H9 (cell line): ENCODE measurements around the gene ERC1. TPM values are rescaled to one million over a fixed set of nuclear protein-coding genes. Genes with fewer than 3 reads are reported as not detected.

Experiments
- DNase-seq: peaks from one replicate; pipeline ENCODE4 v3.0.0-alpha.2; 2017
- H2AFZ ChIP-seq: one replicate; pipeline ENCODE4 v1.6.1; 2013; ENCODE audit warnings: mild to moderate bottlenecking, low read length, control low read depth, moderate library complexity
- H2AK5ac ChIP-seq: 2 replicates; pipeline ENCODE4 v1.6.1; 2013; ENCODE audit warnings: low read length, control low read depth, mixed read lengths; ENCODE audit not compliant: insufficient read length
- H2BK120ac ChIP-seq: one replicate; pipeline ENCODE4 v1.6.1; 2013; ENCODE audit warnings: low read depth, mild to moderate bottlenecking, low read length, control low read depth, inconsistent platforms; ENCODE audit not compliant: poor library complexity, severe bottlenecking
- H2BK12ac ChIP-seq: 2 replicates; pipeline ENCODE4 v1.6.1; 2013; ENCODE audit warnings: low read length, control low read depth, mixed read lengths, low read depth; ENCODE audit not compliant: insufficient read length
- H2BK15ac ChIP-seq: 2 replicates; pipeline ENCODE4 v1.6.1; 2013; ENCODE audit warnings: low read depth, low read length, control low read depth
- H2BK20ac ChIP-seq: one replicate; pipeline ENCODE4 v1.6.1; 2013; ENCODE audit warnings: low read depth, mild to moderate bottlenecking, low read length, control low read depth, inconsistent platforms; ENCODE audit not compliant: poor library complexity, severe bottlenecking
- H2BK5ac ChIP-seq: 2 replicates; pipeline ENCODE4 v1.6.1; 2013; ENCODE audit warnings: low read length, control low read depth, mixed read lengths; ENCODE audit not compliant: insufficient read length
- H3K14ac ChIP-seq: 2 replicates; pipeline ENCODE4 v1.6.1; 2013; ENCODE audit warnings: low read length, control low read depth; ENCODE audit not compliant: insufficient read depth
- H3K18ac ChIP-seq: 2 replicates; pipeline ENCODE4 v1.6.1; 2013; ENCODE audit warnings: low read depth, mild to moderate bottlenecking, mixed read lengths, low read length, control low read depth; ENCODE audit not compliant: insufficient read length
- H3K23ac ChIP-seq: 2 replicates; pipeline ENCODE4 v1.6.1; 2013; ENCODE audit warnings: low read length, control low read depth, mixed read lengths, low read depth; ENCODE audit not compliant: insufficient read length
- H3K23me2 ChIP-seq: 2 replicates; pipeline ENCODE4 v1.6.1; 2013; ENCODE audit warnings: low read depth, mild to moderate bottlenecking, mixed read lengths, low read length, control low read depth; ENCODE audit not compliant: insufficient read length, poor library complexity, severe bottlenecking
- H3K27ac ChIP-seq: 2 replicates; pipeline ENCODE4 v1.5.1; 2013; ENCODE audit warnings: low read length, control low read depth, mixed read lengths, low read depth; ENCODE audit not compliant: insufficient read length
- H3K27me3 ChIP-seq: 2 replicates; pipeline ENCODE4 v1.6.1; 2013; ENCODE audit warnings: low read length, control low read depth, inconsistent platforms; ENCODE audit not compliant: insufficient read depth
- H3K4ac ChIP-seq: 2 replicates; pipeline ENCODE4 v1.6.1; 2013; ENCODE audit warnings: low read depth, mild to moderate bottlenecking, control low read depth, inconsistent platforms, low read length, moderate library complexity
- H3K4me1 ChIP-seq: 2 replicates; pipeline ENCODE4 v1.6.1; 2013; ENCODE audit warnings: low read length, control low read depth, inconsistent platforms; ENCODE audit not compliant: insufficient read depth
- H3K4me2 ChIP-seq: 2 replicates; pipeline ENCODE4 v1.6.1; 2013; ENCODE audit warnings: low read length, control low read depth, mixed read lengths; ENCODE audit not compliant: insufficient read length, insufficient read depth
- H3K56ac ChIP-seq: 2 replicates; pipeline ENCODE4 v1.6.1; 2013; ENCODE audit warnings: low read depth, mild to moderate bottlenecking, mixed read lengths, low read length, control low read depth; ENCODE audit not compliant: insufficient read length
- H3K79me1 ChIP-seq: 2 replicates; pipeline ENCODE4 v1.6.1; 2013; ENCODE audit warnings: low read depth, mild to moderate bottlenecking, moderate library complexity, low read length, control low read depth, inconsistent platforms; ENCODE audit not compliant: insufficient read depth, poor library complexity, severe bottlenecking
- H3K79me2 ChIP-seq: 2 replicates; pipeline ENCODE4 v1.6.1; 2013; ENCODE audit warnings: low read length, control low read depth, inconsistent platforms; ENCODE audit not compliant: insufficient read depth
- H3K9ac ChIP-seq: 2 replicates; pipeline ENCODE4 v1.6.1; 2013; ENCODE audit warnings: low read length, control low read depth, mixed read lengths; ENCODE audit not compliant: insufficient read length; ENCODE audit errors: extremely low read depth
- H3K9me3 ChIP-seq: one replicate; pipeline ENCODE4 v1.6.1; 2013; ENCODE audit warnings: low read depth, low read length, inconsistent platforms; ENCODE audit not compliant: control insufficient read depth
- H3T11ph ChIP-seq: one replicate; pipeline ENCODE4 v1.6.1; 2013; ENCODE audit warnings: mild to moderate bottlenecking, low read length, control low read depth, inconsistent platforms
- H4K20me1 ChIP-seq: one replicate; pipeline ENCODE4 v1.6.1; 2013; ENCODE audit not compliant: control insufficient read depth, insufficient read length, insufficient read depth
- H4K5ac ChIP-seq: 2 replicates; pipeline ENCODE4 v1.6.1; 2013; ENCODE audit warnings: low read depth, mild to moderate bottlenecking, mixed read lengths, low read length, control low read depth; ENCODE audit not compliant: insufficient read length
- H4K8ac ChIP-seq: replicated peaks from 2 replicates; pipeline ENCODE4 v1.6.1; 2013; ENCODE audit warnings: low read length, control low read depth, mixed read lengths, low read depth; ENCODE audit not compliant: insufficient read length
- H4K91ac ChIP-seq: 2 replicates; pipeline ENCODE4 v1.6.1; 2013; ENCODE audit warnings: low read depth, mild to moderate bottlenecking, moderate library complexity, mixed read lengths, low read length, control low read depth; ENCODE audit not compliant: insufficient read length
- H3K27ac Mint-ChIP-seq, 3 experiments: 2 replicates in 2 of 3; 3 replicates in 1 of 3; pipeline ENCODE4 v1.8.0; 2020 to 2021; ENCODE audit warnings: mixed read lengths in 3 of 3, mild to moderate bottlenecking in 1 of 3, moderate library complexity in 1 of 3
- H3K27me3 Mint-ChIP-seq: 2 replicates; pipeline ENCODE4 v1.8.0; 2021; ENCODE audit warnings: low read depth, mild to moderate bottlenecking, moderate library complexity, mixed read lengths
- H3K36me3 Mint-ChIP-seq, 3 experiments: 2 replicates in 2 of 3; 3 replicates in 1 of 3; pipeline ENCODE4 v1.8.0; 2020 to 2021; ENCODE audit warnings: low read depth in 3 of 3, mixed read lengths in 3 of 3; ENCODE audit not compliant: insufficient read depth in 1 of 3
- H3K4me1 Mint-ChIP-seq, 2 experiments: 2 replicates each; pipeline ENCODE4 v1.8.0; 2020; ENCODE audit warnings: mixed read lengths in 2 of 2
- H3K4me3 Mint-ChIP-seq, 2 experiments: 2 replicates in 1 of 2; 3 replicates in 1 of 2; pipeline ENCODE4 v1.8.0; 2020 to 2021; ENCODE audit warnings: mild to moderate bottlenecking in 2 of 2, mixed read lengths in 2 of 2, moderate library complexity in 1 of 2
- H3K9me3 Mint-ChIP-seq, 2 experiments: 2 replicates in 1 of 2; 3 replicates in 1 of 2; pipeline ENCODE4 v1.8.0; 2020; ENCODE audit warnings: mild to moderate bottlenecking in 2 of 2, mixed read lengths in 2 of 2, moderate library complexity in 1 of 2
- total RNA-seq: library from RNA; stranded (reverse); gene quantifications from 2 replicates; pipeline ENCODE4 v1.2.1, GENCODE V29; 2021
- TF ChIP-seq, protein P1 (sequence below): fragments of 200-600 bp; sonication (generic); conservative IDR thresholded peaks from 3 replicates; pipeline ENCODE4 v1.8.0; 2021; ENCODE audit warnings: antibody characterized with exemption, mild to moderate bottlenecking

Gene ERC1
- total RNA-seq, 1 experiment from 2014 or later, result 51.2 TPM

DNA sequence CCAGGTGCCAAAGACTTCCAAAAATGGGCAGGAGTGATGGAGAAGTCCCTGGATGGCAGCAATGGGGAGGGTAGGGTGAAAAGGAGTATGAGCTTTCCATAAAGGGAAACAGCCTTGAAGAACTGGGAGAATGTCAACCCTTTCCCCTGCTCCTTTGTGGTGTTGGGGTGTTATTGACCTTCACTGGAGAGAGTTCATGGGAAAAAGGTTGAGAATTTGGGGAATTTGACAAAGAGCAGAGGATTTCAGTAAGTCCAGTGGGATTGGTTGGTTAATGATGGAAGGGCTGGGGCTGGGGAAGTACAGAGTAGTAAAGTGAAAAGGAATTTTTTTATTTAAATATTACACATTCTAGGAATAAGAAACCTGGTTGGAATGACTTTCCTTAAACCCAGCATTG, 116.6 kb downstream of the ERC1 start:
- Mint-ChIP-seq H3K27me3 (no peaks in the 10 kb centered on the region), H3K4me1 (peaks cover 16 to 19% of the 10 kb centered on the region in 2 experiments), H3K36me3 (peaks cover 2 to 8% (median 8%) of the 10 kb centered on the region in 3 experiments; a peak in 4 of 7 replicates), H3K4me3 (no peak overlapping the region), H3K9me3 (no peaks in the 10 kb centered on the region), H3K27ac (no peak overlapping the region)
- no peak overlapping the region for H3K23ac ChIP-seq
- no peak overlapping the region for H4K5ac ChIP-seq
- no peak overlapping the region for H2BK120ac ChIP-seq
- no peak overlapping the region for H2BK5ac ChIP-seq
- H3K4me1 ChIP-seq, result no peaks in the 10 kb centered on the region
- no peaks in the 10 kb centered on the region for H3K27me3 ChIP-seq
- no peaks in the 10 kb centered on the region for H3K23me2 ChIP-seq
- H3K4me2 ChIP-seq, result no peak overlapping the region
- no peak overlapping the region for H2BK15ac ChIP-seq
- H4K91ac ChIP-seq, result no peak overlapping the region
- H3K27ac ChIP-seq, result no peak overlapping the region
- H2BK20ac ChIP-seq, result no peak overlapping the region
- no peak for DNase-seq
- no peak overlapping the region for H3K14ac ChIP-seq
- no peak overlapping the region for H2AFZ ChIP-seq
- H4K20me1 ChIP-seq, result no peaks in the 10 kb centered on the region
- no peak overlapping the region for H4K8ac ChIP-seq
- no peak overlapping the region for H2BK12ac ChIP-seq
- no peaks in the 10 kb centered on the region for H3K79me2 ChIP-seq
- H3K9me3 ChIP-seq, result no peaks in the 10 kb centered on the region
- H3K79me1 ChIP-seq, result peaks cover 3% of the 10 kb centered on the region
- no peak overlapping the region for H3T11ph ChIP-seq
- TF ChIP-seq, protein P1, sequence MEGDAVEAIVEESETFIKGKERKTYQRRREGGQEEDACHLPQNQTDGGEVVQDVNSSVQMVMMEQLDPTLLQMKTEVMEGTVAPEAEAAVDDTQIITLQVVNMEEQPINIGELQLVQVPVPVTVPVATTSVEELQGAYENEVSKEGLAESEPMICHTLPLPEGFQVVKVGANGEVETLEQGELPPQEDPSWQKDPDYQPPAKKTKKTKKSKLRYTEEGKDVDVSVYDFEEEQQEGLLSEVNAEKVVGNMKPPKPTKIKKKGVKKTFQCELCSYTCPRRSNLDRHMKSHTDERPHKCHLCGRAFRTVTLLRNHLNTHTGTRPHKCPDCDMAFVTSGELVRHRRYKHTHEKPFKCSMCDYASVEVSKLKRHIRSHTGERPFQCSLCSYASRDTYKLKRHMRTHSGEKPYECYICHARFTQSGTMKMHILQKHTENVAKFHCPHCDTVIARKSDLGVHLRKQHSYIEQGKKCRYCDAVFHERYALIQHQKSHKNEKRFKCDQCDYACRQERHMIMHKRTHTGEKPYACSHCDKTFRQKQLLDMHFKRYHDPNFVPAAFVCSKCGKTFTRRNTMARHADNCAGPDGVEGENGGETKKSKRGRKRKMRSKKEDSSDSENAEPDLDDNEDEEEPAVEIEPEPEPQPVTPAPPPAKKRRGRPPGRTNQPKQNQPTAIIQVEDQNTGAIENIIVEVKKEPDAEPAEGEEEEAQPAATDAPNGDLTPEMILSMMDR, result no peak
- no peak overlapping the region for H3K9ac ChIP-seq
- H3K18ac ChIP-seq, result no peak overlapping the region
- H3K4ac ChIP-seq, result no peak overlapping the region
- H2AK5ac ChIP-seq, result no peak overlapping the region
- no peak overlapping the region for H3K56ac ChIP-seq
